Transverse colon (tissue), 4 donors: ENCODE measurements around the gene MAP3K12. TPM values are rescaled to one million over a fixed set of nuclear protein-coding genes. Genes with fewer than 3 reads are reported as not detected.

Experiments
- DNase-seq: peaks from one replicate; pipeline ENCODE4 v3.0.0-alpha.2; 2019
- H3K27ac ChIP-seq, 4 donors: fragments of 200-600 bp; sonication (generic); 2 replicates each; pipeline ENCODE4 v1.5.1; 2016 to 2018; ENCODE audit warnings: inconsistent platforms in 4 of 4
- H3K27me3 ChIP-seq: fragments of 200-600 bp; sonication (generic); 2 replicates; pipeline ENCODE4 v1.5.1; 2017; ENCODE audit warnings: inconsistent platforms
- H3K36me3 ChIP-seq, 4 donors: fragments of 200-600 bp; sonication (generic); 2 replicates each; pipeline ENCODE4 v1.5.1; 2017 to 2019; ENCODE audit warnings: inconsistent platforms in 4 of 4
- H3K4me1 ChIP-seq, 4 donors: fragments of 200-600 bp; sonication (generic); 2 replicates each; pipeline ENCODE4 v1.5.1; 2017 to 2020; ENCODE audit warnings: inconsistent platforms in 4 of 4
- H3K4me3 ChIP-seq, 4 donors: fragments of 200-600 bp; sonication (generic); 1 replicate in 1 of 4; 2 replicates in 3 of 4; pipeline versions ENCODE4 v1.5.1 to v1.6.1; 2017 to 2019; ENCODE audit warnings: inconsistent platforms in 4 of 4
- H3K9me3 ChIP-seq, 2 donors: fragments of 200-600 bp; sonication (generic); 2 replicates each; pipeline ENCODE4 v1.5.1; 2017 to 2019; ENCODE audit warnings: inconsistent platforms in 2 of 2
- EP300 ChIP-seq: sonication (generic); formaldehyde crosslinking; IDR thresholded peaks from one replicate; pipeline ENCODE4 v1.6.1; 2017; ENCODE audit warnings: antibody characterized with exemption, low read depth
- POLR2A ChIP-seq: fragments of 450-650 bp; IDR thresholded peaks from one replicate; pipeline ENCODE4 v1.6.1; 2016; ENCODE audit warnings: antibody characterized with exemption, mild to moderate bottlenecking, moderate library complexity
- POLR2AphosphoS5 ChIP-seq, 3 donors: sonication (generic); formaldehyde crosslinking; IDR thresholded peaks; one replicate each; pipeline ENCODE4 v1.6.1; 2016; ENCODE audit warnings: antibody characterized with exemption in 3 of 3
- WGBS, 2 donors: methylation state at CpG; one replicate each; pipeline ENCODE4 v1.1.5; 2018; ENCODE audit warnings: low coverage in 1 of 2; 5-methylcytosine and 5-hydroxymethylcytosine counted together
- in situ Hi-C, 4 donors: fragments of 200-750 bp; cut with MboI; loops; one replicate each; pipeline versions ENCODE4 v1.15.0 to v1.15.1; 2017; ENCODE audit warnings: low sequenced_read_pairs in 3 of 4, low pct_ligation_motif_present in 1 of 4, low pct_unique_long_range_greater_than_20kb in 1 of 4
- intact Hi-C: fragments of 100-400 bp; cut with DNase I; formaldehyde crosslinking; loops from one replicate; pipeline ENCODE4 v1.15.1; 2023; ENCODE audit warnings: low total_unique reads
- total RNA-seq, 4 donors: library from RNA; depleted of rRNA; stranded (reverse); fragments of >200 nt; gene quantifications; one replicate each; pipeline ENCODE4 v1.1.0, GENCODE V29; 2016
- TF ChIP-seq, protein P1 (sequence below), 5 experiments: fragments of 200-600 bp in 3 of 5; fragments of 450-650 bp in 2 of 5; sonication (generic) in 3 of 5; IDR thresholded peaks; 1 replicate in 2 of 5; 2 replicates in 3 of 5; pipeline ENCODE4 v1.5.1; 2016 to 2017; ENCODE audit warnings: antibody characterized with exemption in 5 of 5, inconsistent platforms in 3 of 5, mild to moderate bottlenecking in 2 of 5, moderate library complexity in 1 of 5

The MAP3K12 gene
- total RNA-seq, 4 donors from 2014 or later: 6.8 to 20.9 (median 10.3) TPM

DNA sequence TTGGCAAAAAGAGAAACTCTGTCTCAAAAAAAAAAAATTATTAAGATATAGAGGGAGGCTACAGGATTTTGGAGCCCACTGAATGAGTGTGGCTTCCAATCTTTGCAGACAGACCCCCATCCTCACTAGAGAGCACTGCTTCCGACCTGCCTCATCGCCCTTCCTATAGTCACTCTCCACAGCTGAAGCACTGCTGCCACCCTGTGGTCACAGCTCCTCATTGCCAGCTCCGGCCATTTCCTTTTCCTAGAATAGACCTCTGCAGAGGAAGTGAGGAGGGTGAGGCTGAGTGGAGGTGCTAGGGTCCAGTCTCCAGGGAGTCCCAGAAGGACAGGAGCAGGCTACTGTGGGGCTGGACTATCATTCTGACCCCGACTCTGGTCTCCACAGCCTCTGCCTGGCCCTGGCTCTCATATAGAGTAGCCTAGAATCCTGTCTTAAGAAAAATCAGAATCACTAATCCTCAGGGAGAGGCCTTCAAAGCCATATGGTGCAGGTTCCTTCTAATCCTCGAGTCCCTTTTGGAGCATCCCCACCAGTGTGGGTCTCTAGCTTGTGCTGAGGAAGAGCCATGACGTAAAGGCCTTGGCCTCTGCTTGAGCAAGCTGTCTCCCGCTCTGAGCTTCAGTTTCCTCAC is 9.4 kb upstream of the MAP3K12 start:
- intact Hi-C loops: loop anchor here (2.0 to 10.0 kb wide), 2 partner anchors 20 to 164 kb away; no protein-coding TSS in a partner anchor
- Histone ChIP-seq H3K4me1 (peaks cover 0 to 9% (median 0%) of the 10 kb centered on the region in 4 donors), H3K27ac (peak overlapping the region; percentile 22 to 60 (median 39)), H3K27me3 (no peaks in the 10 kb centered on the region), H3K9me3 (no peaks in the 10 kb centered on the region), H3K36me3 (peaks cover 0 to 22% (median under 1%) of the 10 kb centered on the region in 4 donors), H3K4me3 (no peak overlapping the region)
- peak; percentile 91 for DNase-seq
- TF ChIP-seq POLR2A (no peak), POLR2AphosphoS5 (IDR thresholded peaks at IDR 0.05) (peak in 2 of 3 donors; percentile 22 to 31), EP300 (no peak)
- TF ChIP-seq, protein P1, sequence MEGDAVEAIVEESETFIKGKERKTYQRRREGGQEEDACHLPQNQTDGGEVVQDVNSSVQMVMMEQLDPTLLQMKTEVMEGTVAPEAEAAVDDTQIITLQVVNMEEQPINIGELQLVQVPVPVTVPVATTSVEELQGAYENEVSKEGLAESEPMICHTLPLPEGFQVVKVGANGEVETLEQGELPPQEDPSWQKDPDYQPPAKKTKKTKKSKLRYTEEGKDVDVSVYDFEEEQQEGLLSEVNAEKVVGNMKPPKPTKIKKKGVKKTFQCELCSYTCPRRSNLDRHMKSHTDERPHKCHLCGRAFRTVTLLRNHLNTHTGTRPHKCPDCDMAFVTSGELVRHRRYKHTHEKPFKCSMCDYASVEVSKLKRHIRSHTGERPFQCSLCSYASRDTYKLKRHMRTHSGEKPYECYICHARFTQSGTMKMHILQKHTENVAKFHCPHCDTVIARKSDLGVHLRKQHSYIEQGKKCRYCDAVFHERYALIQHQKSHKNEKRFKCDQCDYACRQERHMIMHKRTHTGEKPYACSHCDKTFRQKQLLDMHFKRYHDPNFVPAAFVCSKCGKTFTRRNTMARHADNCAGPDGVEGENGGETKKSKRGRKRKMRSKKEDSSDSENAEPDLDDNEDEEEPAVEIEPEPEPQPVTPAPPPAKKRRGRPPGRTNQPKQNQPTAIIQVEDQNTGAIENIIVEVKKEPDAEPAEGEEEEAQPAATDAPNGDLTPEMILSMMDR (IDR thresholded peaks at IDR 0.05): peak; percentile 87 to 96 (median 91)
- WGBS, 2 donors: 34 to 39% methylated on average over 6 to 7 of the region's 7 CpGs
- in situ Hi-C loops: loop anchor here in 1 of 4 donors (10.0 kb wide), 1 partner anchor 164 kb away; no protein-coding TSS in a partner anchor

GRCh38 chr12:53507603-53507885 is 8.3 kb upstream of the MAP3K12 start:
- 86 to 100% methylated on average over 1 to 4 of the region's 4 CpGs for WGBS, 2 donors
- no peak overlapping the region for H3K27ac ChIP-seq

GRCh38 chr12:53506881-53507602 is 7.8 kb upstream of the MAP3K12 start, which contains the start of gene NPFF:
Gene NPFF (minus strand): TSS chr12:53507484. CDS start chr12:53507474, 10 bp downstream.
- DNase-seq: no peak
- H3K36me3 ChIP-seq: peaks cover 0 to 7% (median 0%) of the 10 kb centered on the region in 4 donors
- peaks cover 4 to 13% (median 4%) of the 10 kb centered on the region in 4 donors for H3K4me1 ChIP-seq
- no peak within 1 kb of the TSS for H3K4me3 ChIP-seq
- intact Hi-C loops (loop anchor here (10.0 kb wide), 1 partner anchor 162 kb away; no protein-coding TSS in a partner anchor), in situ Hi-C loops (loop anchor here in 1 of 4 donors (10.0 kb wide), 1 partner anchor 162 kb away; no protein-coding TSS in a partner anchor)
- 86 to 88% methylated on average over 2 to 9 of the region's 9 CpGs for WGBS, 2 donors
- no peak for TF ChIP-seq POLR2A
- TF ChIP-seq, protein P1 (IDR thresholded peaks at IDR 0.05): no peak
- H3K9me3 ChIP-seq: no peaks in the 10 kb centered on the region
- no peaks in the 10 kb centered on the region for H3K27me3 ChIP-seq
- no peak within 1 kb of the TSS for H3K27ac ChIP-seq

More at GRCh38 chr12:53507603-53507885, 8.3 kb upstream of the MAP3K12 start:
- H3K36me3 ChIP-seq: peaks cover 0 to 11% (median 0%) of the 10 kb centered on the region in 4 donors
- no peaks in the 10 kb centered on the region for H3K27me3 ChIP-seq
- TF ChIP-seq POLR2A (no peak), EP300 (no peak), POLR2AphosphoS5 (IDR thresholded peaks at IDR 0.05) (no peak)
- TF ChIP-seq, protein P1 (IDR thresholded peaks at IDR 0.05): no peak
- intact Hi-C loops (loop anchor here (10.0 kb wide), 1 partner anchor 163 kb away; no protein-coding TSS in a partner anchor), in situ Hi-C loops (loop anchor here in 1 of 4 donors (10.0 kb wide), 1 partner anchor 163 kb away; no protein-coding TSS in a partner anchor)
- no peak for DNase-seq
- peaks cover 0 to 9% (median 0%) of the 10 kb centered on the region in 4 donors for H3K4me1 ChIP-seq
- H3K9me3 ChIP-seq: no peaks in the 10 kb centered on the region
- H3K4me3 ChIP-seq: no peak overlapping the region

DNA sequence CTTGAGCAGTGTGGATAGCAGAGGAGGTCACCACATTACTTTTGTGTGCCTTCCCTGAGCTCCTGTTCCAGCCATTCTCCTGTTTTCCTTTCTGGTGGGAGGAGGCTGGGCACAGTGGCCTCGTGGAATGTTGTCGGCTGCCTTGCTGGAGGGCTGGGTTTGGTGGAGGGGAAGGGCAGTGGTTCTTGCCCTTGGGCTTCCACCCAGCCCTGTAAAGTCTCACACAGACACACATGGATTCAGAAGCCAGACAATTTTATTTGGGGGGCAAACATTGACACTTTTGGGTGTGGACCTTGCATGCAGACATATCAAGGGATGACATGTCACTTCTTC is 7.2 kb upstream of the MAP3K12 start:
- peaks cover 9 to 19% (median 10%) of the 10 kb centered on the region in 4 donors for H3K4me1 ChIP-seq
- H3K36me3 ChIP-seq: peaks cover 0 to under 1% (median 0%) of the 10 kb centered on the region in 4 donors
- no peaks in the 10 kb centered on the region for H3K9me3 ChIP-seq
- intact Hi-C loops: loop anchor here (10.0 kb wide), 1 partner anchor 162 kb away; no protein-coding TSS in a partner anchor
- DNase-seq: no peak
- H3K27me3 ChIP-seq: no peaks in the 10 kb centered on the region
- no peak for TF ChIP-seq EP300
- TF ChIP-seq, protein P1 (IDR thresholded peaks at IDR 0.05): no peak
- TF ChIP-seq POLR2AphosphoS5 (IDR thresholded peaks at IDR 0.05): no peak
- TF ChIP-seq POLR2A: no peak
- H3K27ac ChIP-seq: no peak overlapping the region
- in situ Hi-C loops: loop anchor here in 1 of 4 donors (10.0 kb wide), 1 partner anchor 162 kb away; no protein-coding TSS in a partner anchor
- no peak overlapping the region for H3K4me3 ChIP-seq
- WGBS, 2 donors: 70% methylated on average over 2 of the region's 2 CpGs; no CpG with 5 or more reads in 1 of the 2 donors
